HFFc6 (cell line): Measurements from ENCODE around the gene NCAN. TPM values are rescaled to one million over a fixed set of nuclear protein-coding genes. Genes with fewer than 3 reads are reported as not detected.

Source experiments
- DNase-seq: peaks from one replicate; pipeline ENCODE4 v3.0.0-alpha.2; 2018
- H3K27ac Mint-ChIP-seq: 2 replicates; pipeline ENCODE4 v1.8.0; 2020; ENCODE audit warnings: mild to moderate bottlenecking, mixed read lengths
- H3K27me3 Mint-ChIP-seq: 2 replicates; pipeline ENCODE4 v1.8.0; 2021; ENCODE audit warnings: mild to moderate bottlenecking, moderate library complexity, mixed read lengths; ENCODE audit not compliant: insufficient read depth
- H3K36me3 Mint-ChIP-seq: 2 replicates; pipeline ENCODE4 v1.8.0; 2021; ENCODE audit warnings: low read depth, mixed read lengths
- H3K4me1 Mint-ChIP-seq: 2 replicates; pipeline ENCODE4 v1.8.0; 2020; ENCODE audit warnings: low read depth, mixed read lengths
- H3K4me3 Mint-ChIP-seq: 2 replicates; pipeline ENCODE4 v1.8.0; 2020; ENCODE audit warnings: mild to moderate bottlenecking, moderate library complexity, mixed read lengths
- H3K9me3 Mint-ChIP-seq: 2 replicates; pipeline ENCODE4 v1.8.0; 2020; ENCODE audit warnings: mild to moderate bottlenecking, mixed read lengths
- total RNA-seq, 6 experiments: library from RNA; stranded (reverse); fragmentation: NEBNext Ultra II Directional; extraction: Animal tissue kit (Norgen Biotek cat#: 25700); gene quantifications; 2 replicates in 1 of 6; 3 replicates in 5 of 6; pipeline ENCODE4 v1.2.3, GENCODE V29; 2021
- TF ChIP-seq, protein P1 (sequence below): fragments of 200-600 bp; sonication (generic); IDR thresholded peaks from 2 replicates; pipeline ENCODE4 v1.5.0; 2021; ENCODE audit warnings: antibody characterized with exemption, mild to moderate bottlenecking

The NCAN gene
- total RNA-seq, 6 experiments from 2014 or later: not detected

DNA sequence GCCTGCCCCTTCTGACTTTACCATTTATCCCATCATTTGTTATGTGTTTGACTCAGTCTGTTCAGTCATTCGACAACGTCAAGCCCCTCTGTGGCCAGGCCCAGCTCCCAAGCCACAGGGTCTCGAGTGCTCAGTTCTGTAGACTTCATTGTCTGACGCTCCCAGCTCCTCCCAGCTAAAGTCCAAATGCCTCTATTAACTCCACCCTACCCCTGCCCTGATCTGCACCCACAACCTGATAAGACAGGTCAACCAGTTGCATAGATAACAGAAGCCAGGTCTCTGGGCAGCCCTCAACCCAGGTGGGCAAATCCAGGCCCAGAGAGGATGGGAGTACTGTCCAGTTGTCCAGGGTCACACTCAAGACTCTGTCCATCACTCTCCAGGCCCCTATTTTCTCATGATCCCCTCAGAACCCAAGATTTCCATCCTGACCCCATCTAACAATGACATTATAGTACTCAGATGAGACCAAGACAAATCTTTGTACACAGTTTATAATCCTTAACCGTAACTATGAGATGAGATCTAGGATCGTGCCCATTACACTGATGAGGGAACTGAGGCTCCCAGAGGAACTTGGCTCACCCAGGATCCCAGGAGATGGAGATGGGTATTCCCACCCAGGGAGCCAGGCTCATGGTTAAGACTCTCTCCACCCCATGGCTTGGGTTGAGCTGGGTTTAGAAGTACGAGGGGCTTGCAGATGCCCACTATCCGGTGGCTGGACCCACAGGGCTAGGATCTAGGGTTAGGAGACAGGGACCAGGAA lies 60.3 kb downstream of the NCAN start:
- TF ChIP-seq, protein P1, sequence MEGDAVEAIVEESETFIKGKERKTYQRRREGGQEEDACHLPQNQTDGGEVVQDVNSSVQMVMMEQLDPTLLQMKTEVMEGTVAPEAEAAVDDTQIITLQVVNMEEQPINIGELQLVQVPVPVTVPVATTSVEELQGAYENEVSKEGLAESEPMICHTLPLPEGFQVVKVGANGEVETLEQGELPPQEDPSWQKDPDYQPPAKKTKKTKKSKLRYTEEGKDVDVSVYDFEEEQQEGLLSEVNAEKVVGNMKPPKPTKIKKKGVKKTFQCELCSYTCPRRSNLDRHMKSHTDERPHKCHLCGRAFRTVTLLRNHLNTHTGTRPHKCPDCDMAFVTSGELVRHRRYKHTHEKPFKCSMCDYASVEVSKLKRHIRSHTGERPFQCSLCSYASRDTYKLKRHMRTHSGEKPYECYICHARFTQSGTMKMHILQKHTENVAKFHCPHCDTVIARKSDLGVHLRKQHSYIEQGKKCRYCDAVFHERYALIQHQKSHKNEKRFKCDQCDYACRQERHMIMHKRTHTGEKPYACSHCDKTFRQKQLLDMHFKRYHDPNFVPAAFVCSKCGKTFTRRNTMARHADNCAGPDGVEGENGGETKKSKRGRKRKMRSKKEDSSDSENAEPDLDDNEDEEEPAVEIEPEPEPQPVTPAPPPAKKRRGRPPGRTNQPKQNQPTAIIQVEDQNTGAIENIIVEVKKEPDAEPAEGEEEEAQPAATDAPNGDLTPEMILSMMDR: no peak
- Mint-ChIP-seq H3K4me1 (peaks cover 8% of the 10 kb centered on the region), H3K27me3 (peaks cover 14% of the 10 kb centered on the region), H3K9me3 (no peaks in the 10 kb centered on the region), H3K4me3 (peak overlapping the region; percentile 35; the same call in 1 of the 2 replicates), H3K36me3 (peaks cover 5% of the 10 kb centered on the region), H3K27ac (no peak overlapping the region)
- no peak for DNase-seq

GRCh38 chr19:19274146-19274545 lies 62.4 kb downstream of the NCAN start:
- H3K4me1 Mint-ChIP-seq: peaks cover 8% of the 10 kb centered on the region
- no peaks in the 10 kb centered on the region for H3K9me3 Mint-ChIP-seq
- H3K27me3 Mint-ChIP-seq: peaks cover 12% of the 10 kb centered on the region
- DNase-seq: no peak
- H3K36me3 Mint-ChIP-seq: peaks cover 5% of the 10 kb centered on the region
- TF ChIP-seq, protein P1: no peak
- no peak overlapping the region for H3K4me3 Mint-ChIP-seq
- H3K27ac Mint-ChIP-seq: no peak overlapping the region; the same call in 1 of the 2 replicates

GRCh38 chr19:19274716-19275565 lies 63.2 kb downstream of the NCAN start:
- peaks cover 8% of the 10 kb centered on the region for H3K4me1 Mint-ChIP-seq
- no peaks in the 10 kb centered on the region for H3K9me3 Mint-ChIP-seq
- TF ChIP-seq, protein P1: no peak
- no peak for DNase-seq
- H3K36me3 Mint-ChIP-seq: peaks cover 5% of the 10 kb centered on the region
- H3K27me3 Mint-ChIP-seq: peaks cover 12% of the 10 kb centered on the region
- H3K4me3 Mint-ChIP-seq: no peak overlapping the region
- no peak overlapping the region for H3K27ac Mint-ChIP-seq

DNA sequence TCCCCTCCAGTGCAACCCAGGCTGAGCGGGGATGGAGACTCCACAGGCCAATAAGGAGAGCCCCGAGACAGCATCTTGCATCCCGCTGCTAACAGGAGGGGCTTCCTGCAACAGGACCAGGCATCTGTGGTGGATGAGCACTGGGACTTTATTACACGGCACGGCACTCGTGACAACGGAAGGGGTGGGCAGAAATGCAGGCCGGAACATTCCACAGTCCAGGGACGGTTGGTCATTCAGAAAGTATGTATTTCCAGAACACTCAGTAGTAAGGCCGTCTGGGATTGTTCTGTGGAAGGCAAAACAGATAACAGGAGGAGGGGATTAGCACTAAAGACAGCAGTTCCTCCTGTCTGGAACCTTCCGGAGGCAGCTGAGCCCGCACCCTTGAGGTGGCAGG lies 64.6 kb downstream of the NCAN start:
- peak overlapping the region; percentile 72 for H3K27ac Mint-ChIP-seq
- H3K4me3 Mint-ChIP-seq: no peak overlapping the region
- H3K4me1 Mint-ChIP-seq: peaks cover 8% of the 10 kb centered on the region
- TF ChIP-seq, protein P1: no peak
- H3K36me3 Mint-ChIP-seq: peaks cover 5% of the 10 kb centered on the region
- peak; percentile 66 for DNase-seq
- peaks cover 9% of the 10 kb centered on the region for H3K27me3 Mint-ChIP-seq
- H3K9me3 Mint-ChIP-seq: no peaks in the 10 kb centered on the region

DNA sequence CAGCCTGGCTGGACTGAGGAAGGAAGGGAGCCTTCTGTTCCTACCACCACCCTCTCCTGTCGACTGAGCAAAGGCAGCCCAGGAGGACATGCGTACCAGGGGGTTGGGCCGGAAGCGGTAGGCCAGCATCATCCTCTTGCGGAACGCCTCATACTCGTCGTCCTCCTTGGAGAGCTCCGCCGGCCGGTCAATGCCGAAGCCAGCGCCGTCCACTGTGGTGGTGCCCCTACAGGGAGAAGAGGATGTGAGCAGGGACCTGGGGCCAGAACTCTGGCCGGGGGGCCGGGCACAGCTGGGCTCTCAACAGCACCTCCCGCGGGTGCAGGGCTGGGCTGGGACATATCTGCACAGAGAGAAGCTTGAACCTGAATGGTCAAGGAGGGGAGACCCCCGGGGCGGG lies 65.1 kb downstream of the NCAN start:
- H3K36me3 Mint-ChIP-seq: peaks cover 5% of the 10 kb centered on the region
- peak overlapping the region; percentile 72 for H3K27ac Mint-ChIP-seq
- peaks cover 7% of the 10 kb centered on the region for H3K27me3 Mint-ChIP-seq
- no peak for DNase-seq
- no peak overlapping the region for H3K4me3 Mint-ChIP-seq
- H3K9me3 Mint-ChIP-seq: no peaks in the 10 kb centered on the region
- TF ChIP-seq, protein P1: no peak
- H3K4me1 Mint-ChIP-seq: peaks cover 8% of the 10 kb centered on the region
